HG03095 (cell line): ENCODE measurements around the gene MRO.
A peak's percentile ranks its signal among the peaks of the same experiment; 100 is the strongest.
"Not testable (repeated sequence)": the region's sequence is repeated elsewhere in the genome, so short reads cannot be mapped to it uniquely, and the experiment has no call there.

Source experiments
- ATAC-seq: cut with Tn5 transposase; IDR thresholded peaks from one replicate; pipeline ENCODE4 v1.9.1; 2021; ENCODE audit warnings: moderate library complexity; ENCODE audit not compliant: unreplicated experiment

MRO gene

GRCh38 chr18:50819728-50820378, at the start of gene MRO:
MRO (minus strand) TSS chr18:50820016; CDS start chr18:50809400, 10,616 bp downstream.
- peak; percentile 85 for ATAC-seq

DNA sequence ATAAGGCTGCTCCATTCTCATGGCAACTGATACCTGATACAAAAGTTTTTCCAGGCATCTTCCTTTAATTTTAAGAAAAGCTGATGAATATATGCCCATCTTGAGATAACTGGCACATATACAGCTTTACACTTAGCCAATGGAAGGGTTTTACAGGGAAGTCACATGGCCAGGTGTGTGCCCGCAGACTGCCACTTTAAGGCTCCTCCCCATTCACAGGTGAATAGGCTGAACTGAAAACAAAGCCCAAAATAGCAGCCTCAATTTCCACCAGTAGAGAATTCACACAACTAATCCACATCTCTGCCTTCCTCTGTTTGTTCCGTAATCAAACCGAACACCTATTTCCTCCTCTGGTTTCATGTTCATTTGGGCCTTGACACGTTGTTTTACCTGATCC, 49.3 kb upstream of the MRO start:
- ATAC-seq, result no peak

GRCh38 chr18:50866765-50867164, 46.9 kb upstream of the MRO start:
- ATAC-seq, result no peak

DNA sequence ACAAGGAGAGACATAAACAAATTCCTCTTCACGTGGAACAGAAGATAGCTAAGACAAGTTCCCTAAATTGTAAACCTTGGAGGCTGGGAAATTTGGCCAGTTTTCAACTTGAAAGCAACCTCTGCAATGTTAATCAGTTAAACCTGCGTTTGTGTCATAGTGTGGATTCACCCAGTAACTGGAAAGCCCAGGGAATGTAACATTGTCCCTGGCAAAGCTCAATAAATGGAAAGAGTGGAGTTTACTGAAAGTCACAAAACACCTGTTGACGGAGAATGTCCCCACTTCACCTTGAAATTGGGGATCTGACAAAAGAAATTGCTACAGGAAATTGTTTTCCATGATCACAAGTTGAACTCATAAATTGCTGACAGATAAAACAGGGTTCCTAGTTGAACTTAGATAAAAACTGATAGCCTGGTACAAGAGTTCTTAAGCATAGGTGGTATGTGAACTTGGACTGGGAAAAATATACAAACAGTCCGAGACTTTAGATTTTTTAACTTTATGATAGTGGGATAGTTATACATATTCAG, 44.1 kb upstream of the MRO start:
- ATAC-seq, result no peak

- ATAC-seq, result no peak
Observed at GRCh38 chr18:50862401-50862800, 42.6 kb upstream of the MRO start.

DNA sequence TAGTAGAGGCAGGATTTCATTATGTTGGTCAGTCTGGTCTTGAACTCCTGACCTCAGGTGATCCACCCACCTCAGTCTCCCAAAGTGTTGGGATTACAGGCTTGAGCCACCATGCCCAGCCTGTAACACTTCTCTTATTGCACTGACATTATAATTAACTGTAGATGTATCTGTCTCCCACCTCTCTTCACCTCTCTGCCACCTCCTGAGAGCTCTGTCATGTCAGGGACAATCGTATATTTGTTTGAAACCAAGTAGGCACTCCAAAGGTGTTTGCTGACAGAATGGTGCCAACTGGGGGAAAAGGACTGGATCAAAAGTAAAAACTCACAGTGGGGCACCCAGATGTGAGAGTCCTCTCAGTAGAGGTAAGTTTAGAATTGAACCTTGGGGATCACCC, 41.8 kb upstream of the MRO start:
- no peak for ATAC-seq

GRCh38 chr18:50859793-50860555, 40.2 kb upstream of the MRO start:
- no peak for ATAC-seq

GRCh38 chr18:50857694-50858093, 37.9 kb upstream of the MRO start:
- no peak for ATAC-seq

DNA sequence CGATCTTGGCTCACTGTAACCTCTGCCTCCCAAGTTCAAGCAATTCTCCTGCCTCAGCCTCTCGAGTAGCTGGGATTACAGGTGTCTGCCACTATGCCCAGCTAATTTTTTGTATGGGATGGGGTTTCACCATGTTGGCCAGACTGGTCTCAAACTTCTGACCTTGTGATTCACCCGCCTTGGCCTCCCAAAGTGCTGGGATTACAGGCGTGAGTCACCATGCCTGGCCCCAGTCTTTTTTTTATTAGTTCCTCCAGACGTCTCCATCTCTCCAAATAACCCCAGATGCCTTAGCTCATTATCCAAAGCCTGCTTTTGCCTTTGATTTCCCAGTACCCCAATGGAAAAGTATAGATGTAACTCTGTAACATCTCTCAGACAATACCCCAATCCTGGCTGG, 37.4 kb upstream of the MRO start:
- not testable (repeated sequence) for ATAC-seq

DNA sequence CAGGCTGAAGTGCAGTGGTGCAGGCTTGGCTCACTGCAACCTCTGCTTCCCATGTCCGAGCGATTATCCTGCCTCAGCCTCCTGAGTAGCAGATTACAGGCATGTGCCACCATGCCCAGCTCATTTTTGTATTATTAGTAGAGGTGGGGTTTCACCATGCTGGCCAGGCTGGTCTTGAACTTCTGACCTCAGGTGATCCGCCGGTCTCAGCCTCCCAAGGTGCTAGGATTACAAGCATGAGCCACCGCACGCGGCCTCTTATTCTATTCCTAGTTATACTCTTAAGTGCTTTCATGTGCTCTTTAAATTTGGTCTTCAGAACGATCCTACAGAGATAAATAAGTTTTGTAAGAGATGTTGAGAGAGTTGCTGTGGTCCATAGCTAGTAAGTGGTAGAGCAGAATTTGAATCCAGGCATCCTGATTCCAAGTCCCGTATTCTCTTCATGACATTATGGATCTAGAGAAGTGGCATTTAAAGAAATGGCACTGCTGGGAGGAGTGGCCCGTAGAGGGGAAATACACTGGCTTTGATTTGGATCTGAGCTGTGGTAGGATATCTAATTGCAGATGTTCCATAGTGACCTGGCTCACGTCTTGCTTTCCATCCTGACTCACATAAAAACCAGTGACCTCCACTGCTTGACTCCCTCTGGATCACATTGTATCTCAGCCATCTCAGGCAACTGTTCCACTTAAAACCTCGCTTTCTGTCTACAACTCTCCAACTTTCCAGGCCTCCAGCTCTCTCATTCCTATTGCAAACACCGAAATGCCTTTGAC, 36.4 kb upstream of the MRO start:
- no peak for ATAC-seq

- no peak for ATAC-seq
Observed at GRCh38 chr18:50853863-50854271, 34.1 kb upstream of the MRO start.

DNA sequence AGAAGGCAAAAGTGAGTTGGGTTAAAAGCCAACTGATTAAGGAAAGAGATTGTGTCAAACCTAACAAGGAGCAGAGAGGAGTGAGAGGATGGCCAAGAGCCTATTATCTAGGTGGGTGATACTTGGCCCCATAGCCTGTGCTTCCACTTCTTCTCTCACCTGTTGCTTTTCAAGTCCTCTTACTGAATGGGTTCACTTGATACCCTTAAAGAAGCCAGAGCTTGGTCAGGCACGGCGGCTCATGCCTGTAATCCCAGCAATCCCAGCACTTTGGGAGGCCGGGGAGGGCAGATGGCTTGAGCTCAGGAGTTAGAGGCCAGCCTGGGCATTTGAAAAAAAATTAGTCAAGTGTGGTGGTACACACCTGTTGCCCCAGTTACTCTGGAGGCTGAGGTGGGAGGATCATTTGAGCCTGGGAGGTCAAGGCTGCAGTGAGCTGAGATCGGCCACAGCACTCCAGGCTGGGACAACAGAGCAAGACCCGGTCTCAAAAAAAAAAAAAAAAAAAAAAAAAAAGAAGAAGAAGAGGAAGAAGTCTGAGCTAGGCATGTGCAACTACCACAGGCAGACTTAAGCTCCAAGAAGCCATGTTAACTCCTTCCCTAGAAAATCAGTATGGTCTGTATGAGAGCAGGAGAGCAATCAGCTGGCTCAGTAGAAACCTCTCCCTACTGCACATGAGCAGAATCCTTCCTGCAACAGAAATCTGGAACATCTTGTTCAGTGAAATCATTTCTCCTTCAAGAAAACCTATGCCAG, 30.7 kb upstream of the MRO start:
- no peak for ATAC-seq

GRCh38 chr18:50849419-50849821, 29.6 kb upstream of the MRO start:
- ATAC-seq, result no peak

DNA sequence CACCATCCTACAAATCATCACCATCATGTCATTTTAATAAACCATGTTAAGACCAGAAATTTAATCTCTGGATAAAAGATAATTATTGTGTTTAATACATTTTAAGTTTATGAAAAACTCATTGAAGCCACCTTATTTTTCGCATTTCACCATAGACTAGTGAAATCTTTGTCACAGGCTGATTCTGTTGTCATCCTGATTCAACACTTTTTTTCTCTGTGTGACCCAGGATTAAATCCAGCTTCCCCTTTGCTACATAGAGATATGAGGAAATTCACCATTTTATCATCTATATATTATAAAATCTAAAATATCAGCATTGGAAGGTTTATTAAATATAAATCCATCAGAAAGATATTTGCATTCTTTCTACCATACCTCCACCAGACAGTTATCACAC, 29.2 kb upstream of the MRO start:
- no peak for ATAC-seq

- no peak for ATAC-seq
Observed at GRCh38 chr18:50848061-50848551, 28.3 kb upstream of the MRO start.

- ATAC-seq, result no peak
Observed at GRCh38 chr18:50847192-50847591, 27.4 kb upstream of the MRO start.

DNA sequence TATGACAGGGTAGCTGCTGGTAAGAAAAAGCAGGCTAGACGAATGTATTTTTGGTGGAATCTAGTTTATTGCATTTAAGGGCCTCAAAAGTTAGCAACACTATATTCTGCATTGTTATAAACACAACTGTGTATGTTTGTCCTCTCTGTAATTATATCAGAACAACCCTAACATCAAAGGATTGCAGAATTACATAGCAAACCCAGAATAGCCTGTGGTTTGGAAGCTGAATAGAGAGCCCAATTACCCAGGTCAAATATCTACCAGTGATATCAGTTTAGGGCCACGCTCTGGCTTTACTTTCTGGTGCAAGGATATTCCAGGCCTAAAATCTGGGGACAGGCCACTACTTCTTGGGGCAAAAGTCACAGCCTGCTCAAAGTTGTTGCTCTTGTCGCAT, 25.1 kb upstream of the MRO start:
- no peak for ATAC-seq

DNA sequence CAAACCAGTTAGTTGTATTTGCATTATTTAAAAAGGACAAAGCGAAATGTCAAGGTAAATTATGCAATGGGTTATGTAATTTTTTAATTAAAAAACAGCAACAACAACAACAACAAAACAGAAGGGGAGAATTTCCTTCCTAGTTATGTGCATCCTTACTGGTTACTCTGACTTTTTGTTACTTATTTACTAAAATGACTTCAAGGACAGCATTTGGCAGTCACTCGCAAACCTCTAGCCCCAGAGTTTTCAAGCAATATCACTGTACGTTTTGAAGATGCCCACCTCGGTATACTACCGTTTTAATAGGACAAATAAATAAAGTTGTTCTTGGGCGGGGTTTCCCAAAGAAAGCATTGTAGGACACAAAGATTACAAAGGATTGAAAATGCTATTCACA, 24.7 kb upstream of the MRO start:
- no peak for ATAC-seq

- no peak for ATAC-seq
Observed at GRCh38 chr18:50842846-50843245, 23.0 kb upstream of the MRO start.

- ATAC-seq, result no peak
Observed at GRCh38 chr18:50839996-50840395, 20.2 kb upstream of the MRO start.

GRCh38 chr18:50839341-50839740, 19.5 kb upstream of the MRO start:
- ATAC-seq, result no peak
